HS-5 (cell line): ENCODE results near the gene MYBPC3.

Experiments used
- DNase-seq: peaks from one replicate; pipeline ENCODE4 v3.0.0-alpha.2; 2012; ENCODE audit warnings: low read depth

Gene MYBPC3

DNA sequence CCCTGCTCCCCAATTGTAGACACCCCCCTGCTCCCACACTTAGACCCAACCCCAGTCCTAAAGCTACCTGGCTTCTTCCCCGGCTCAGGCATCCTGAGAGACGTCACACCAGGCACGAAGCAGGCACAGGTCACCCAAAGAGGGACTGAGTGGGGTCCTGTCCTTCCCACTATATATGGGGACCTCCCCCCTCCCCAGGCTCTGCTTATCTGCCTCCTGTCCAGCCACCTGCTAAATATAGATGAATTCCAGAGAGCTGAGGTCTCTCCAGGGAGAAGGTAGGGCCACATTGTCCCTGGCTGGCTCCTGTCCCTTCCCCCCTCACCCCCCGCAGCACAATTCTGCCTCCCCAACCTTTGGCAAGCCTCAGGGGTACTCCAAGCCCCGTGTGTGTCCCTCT is at the start of gene MYBPC3:
MYBPC3 (minus strand) TSS at position 147 of the 400 bp plus-strand sequence; CDS start at position 92, 55 bp downstream.
- DNase-seq = no peak

DNA sequence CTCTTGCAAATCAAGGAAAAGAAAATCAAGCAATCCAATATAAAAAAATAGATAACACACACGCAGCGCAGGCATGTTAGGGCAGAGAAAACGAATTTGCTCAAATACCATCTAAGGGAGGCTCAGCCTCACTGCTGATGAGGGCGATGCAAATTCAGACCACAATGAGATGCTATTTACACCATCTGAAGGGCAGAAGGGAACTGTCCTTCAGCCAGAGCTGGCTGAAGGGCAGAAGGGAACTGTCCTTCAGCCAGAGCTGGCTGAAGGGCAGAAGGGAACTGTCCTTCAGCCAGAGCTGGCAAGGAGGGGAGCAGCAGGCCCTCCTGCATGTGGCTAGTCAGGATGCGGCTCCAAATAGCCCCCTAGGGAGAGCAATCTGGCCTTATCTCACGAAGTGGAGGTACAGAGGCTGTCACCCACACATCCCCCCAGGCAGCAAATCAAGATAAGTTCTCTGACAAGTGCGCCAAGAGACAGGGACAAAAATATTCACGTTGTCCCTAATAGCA is 48.3 kb upstream of the MYBPC3 start:
- no peak for DNase-seq

DNA sequence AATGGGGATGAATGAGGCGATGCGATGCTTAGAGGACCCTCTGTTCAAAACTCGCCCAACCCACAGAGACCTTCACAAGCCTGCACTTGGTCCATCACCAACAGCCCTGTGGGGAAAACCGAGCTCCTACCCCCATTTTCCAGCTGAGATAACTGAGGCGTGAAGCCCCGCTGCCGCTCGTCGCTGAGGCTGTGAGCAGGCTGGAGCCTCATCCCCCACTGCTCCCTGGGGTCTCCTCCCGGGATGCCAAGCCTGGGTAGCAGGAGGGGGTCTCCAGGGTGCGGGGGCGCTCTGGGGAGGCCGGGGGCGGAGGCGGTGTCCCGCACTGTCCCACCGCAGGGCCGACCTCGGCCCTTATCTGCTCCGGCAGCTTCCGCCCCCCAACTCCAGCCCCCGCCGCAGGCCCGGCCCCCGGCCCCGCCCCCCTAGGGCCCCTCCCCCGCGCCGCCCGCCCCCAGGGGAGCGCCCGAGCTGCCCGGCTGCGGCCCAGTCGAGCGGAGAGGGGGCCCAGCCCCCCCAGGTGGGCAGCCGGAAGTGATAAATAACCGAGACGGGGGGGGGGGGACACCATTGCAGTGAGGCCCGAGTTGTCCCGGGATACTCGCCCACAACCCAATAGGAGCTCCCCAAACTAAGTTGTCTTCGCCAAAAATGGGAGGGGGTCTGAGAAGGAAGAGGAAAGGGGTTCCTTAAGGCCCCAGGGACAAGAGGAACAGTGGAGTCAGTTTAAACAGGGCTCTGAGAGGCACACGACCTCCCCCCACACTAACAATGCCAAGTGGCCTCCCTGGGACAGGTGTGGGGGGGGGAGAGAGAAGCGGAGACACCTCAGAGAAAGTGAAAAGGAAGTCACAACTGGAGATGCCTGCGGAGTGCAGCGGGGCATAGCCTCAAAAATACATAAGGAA is 47.6 kb upstream of the MYBPC3 start:
- DNase-seq = no peak

DNA sequence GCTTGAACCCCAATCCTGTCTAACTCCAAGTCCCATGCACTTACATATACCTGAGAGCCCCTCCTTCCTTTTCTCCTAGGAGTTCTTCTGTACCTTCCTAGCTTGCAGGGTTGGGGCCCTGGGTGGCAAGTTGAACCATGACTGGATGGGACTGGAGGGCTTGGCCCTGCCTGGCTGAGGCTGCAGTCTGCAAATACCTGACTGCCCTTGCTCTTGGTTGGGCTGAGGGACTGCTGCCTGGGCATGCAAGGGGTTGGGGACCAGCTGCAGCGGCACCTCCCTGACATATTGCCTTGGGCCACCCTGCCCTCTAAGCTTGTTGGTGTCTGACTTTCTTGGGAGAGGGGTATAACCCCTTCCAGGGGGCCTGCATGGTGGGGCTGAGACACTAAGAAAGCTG is 46.0 kb upstream of the MYBPC3 start:
- DNase-seq = no peak

DNA sequence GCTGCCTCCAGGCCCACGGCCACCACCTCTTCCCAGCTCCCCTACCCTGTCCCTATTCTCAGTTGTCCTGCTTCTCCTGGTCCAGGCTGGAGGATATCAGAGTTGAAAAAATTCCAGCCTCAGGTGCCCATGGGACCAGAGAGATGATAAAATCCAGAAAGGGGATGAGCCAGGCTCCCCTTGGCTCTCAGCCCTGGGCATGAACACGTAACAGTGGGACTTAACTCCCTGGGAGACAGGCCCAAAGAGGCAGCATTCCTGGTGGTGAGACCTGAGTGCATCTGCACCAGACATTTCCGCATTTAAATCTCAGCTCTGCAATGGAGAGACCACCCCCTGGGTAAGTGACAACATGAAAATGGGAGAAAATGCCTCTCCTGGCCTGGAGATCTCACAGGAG is 45.5 kb upstream of the MYBPC3 start:
- DNase-seq = no peak

DNA sequence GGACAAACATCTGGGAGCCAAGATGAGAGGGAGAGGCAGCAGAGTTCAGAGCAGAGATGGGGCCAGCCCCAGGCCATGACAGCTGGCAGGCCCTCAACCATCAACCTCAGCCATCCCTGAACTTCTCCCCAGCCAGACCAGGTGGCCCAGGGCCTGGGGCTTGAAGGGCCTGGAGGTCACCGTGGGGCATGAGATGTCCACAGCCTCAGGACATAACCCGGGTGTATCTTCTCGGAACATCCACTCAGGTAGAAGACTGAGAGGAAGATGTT is 43.5 kb upstream of the MYBPC3 start:
- DNase-seq = no peak

DNA sequence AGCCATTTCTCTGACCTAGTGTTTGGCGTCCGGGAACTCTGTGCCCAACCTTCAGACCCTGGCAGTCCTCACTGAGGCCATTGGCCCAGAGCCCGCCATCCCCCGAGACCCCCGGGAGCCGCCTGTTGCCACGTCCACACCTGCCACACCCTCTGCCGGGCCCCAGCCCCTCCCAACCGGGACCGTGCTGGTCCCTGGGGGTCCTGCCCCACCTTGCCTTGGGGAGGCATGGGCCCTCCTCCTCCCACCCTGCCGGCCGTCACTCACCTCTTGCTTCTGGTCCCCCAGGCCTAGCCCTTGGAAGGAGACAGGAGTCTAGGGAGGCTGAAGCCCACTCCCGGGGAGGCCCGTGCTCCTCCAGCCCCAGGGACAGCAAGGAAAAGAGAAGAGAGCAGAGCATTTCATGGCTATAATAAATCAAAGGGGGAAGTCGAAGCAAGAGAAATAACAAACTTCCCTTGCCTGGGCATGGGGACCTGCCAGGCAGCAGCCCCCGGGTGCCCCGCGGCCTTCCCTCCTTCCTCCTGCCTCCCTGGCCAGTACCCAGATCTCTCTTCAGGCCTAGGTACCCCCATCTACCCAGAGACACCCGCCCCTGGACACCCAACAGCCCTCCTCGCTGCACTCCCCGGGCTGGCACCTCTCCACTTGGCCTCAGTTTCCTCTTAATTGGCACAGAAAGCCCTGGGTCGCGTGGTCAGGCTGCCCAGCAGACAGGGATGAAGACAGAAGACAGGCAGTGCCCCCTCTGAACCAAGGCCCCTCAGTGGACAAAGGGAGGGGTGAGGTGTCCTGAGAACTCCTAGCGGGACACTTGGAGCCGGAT is 42.9 kb upstream of the MYBPC3 start:
- DNase-seq = no peak

DNA sequence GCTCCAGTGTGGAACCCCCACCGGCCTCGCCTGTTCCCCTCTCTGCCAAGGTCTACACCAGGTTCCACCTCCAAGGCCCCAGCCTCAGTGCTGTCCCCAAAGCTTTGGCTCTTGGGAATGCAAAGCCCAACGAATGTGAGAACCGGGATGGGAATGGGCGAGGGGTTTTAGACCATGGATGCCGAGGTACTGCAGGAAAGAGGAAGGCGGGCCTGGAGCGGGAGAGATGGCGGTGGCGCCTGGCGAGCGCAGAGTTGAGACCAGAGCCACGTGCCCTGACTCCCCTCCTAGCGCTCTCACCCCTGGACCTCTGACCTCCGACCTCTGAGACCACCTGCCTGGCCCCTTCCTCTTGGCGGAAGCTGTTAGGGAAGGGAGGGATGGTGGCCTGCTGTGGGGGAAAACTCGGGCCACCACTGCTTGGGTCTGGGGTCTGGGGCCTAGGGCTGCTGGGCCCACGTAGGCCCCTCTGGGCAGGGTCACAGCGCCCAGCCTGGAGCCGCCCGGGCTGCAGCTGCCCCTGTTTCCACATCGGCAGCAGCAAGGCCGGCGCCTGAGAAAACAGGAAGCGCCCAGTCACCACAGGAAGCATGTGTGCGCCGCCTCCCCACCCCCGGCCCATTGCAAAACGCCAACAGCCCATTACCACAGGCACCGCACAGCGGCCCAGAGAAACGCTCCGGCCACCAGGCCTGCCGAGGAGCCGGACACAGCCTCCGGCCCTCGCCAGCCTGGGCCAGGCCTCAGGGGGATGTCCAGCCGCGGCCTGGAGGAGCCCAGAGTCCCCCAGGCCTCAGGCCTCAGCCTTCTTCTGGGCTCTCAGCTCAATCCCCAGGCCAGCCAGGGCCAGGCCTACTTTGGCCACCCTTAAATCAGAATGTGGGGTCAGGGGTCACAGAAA is 42.1 kb upstream of the MYBPC3 start:
- no peak for DNase-seq

DNA sequence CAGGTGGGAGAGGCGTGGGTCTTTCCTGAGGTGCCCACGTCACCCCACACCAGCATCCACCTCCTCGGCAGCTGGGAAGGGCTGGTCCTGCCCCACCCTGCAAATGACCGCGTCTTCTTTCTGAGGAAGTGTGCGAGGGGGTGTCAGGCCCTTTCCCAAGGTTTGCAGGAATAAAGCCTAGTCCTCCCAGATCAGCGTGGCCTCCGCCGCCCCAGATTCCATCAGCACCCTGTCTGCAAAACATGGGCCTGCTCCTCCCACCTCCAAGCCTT is 41.5 kb upstream of the MYBPC3 start:
- no peak for DNase-seq

DNA sequence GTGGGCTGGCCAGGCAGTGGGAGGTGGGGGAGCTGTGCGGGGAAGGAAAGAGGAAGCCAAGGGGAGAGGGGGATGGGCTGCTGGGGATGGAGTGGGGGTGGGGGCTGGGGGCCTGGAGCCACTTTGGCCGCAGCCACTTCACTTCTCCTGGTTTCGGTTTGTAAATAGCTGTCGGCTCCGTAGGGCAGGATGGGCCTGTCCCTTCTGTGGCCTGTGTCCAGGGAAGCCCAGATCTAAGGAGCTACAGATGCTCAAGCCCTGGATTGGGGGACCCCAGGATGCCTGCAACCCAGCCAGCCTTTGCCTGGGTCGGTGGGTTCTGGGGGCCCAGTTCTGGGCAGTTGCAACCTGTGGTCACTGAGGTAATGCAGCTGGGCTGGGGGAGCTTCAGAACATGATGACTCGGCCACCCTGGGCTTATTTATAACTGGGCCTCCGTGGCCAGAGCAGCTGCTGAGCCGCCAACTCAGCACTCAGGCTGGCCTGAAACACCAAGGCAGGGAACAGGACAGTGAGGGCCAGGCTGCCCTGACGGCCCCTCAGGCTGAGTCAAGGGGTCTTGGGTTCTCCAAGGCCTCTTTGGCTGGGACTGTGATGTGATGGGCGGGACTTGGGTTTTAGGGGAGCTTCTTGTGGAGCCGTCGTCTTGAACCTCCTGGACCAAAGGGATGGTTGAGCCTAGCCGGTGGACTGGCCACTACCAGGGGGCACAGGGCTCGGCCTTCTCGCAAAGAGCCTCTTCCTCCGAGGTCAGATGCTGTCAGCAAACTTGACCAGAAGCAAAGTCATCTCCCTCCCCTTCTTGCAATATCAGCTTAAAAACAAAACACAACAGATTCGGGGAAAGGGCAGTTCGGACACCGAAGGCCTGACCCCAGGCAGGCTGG is 40.9 kb upstream of the MYBPC3 start:
- DNase-seq = no peak

DNA sequence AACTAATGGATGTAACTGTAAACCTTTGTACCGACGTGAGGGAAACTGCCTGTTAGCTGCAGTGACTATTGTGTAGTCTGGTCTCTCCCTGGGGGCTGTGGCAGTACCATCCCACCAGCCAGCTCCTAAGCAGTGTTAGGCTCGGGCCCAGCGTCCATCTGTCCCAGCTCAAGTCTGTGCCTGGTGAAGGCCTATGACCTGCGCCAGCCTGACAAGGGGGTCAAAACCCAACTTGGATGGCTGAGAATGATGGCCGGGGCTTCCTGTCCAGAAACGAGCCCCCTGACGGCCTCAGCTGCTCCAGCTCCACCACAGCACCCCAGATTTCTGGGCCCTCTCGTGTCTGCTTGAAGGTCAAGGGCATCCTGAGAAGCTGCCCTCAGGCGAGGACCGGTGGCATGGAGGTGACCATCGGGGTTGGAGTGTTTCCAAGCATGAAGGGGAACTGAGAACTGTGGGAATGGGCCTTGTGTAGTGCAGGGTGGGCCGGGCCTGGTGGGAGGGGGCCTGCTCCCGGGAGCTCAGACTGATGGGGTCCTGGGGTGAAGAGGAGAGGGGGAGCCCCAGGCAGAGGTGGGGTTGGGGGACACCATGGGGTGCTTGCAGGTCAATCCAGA is 40.2 kb upstream of the MYBPC3 start:
- DNase-seq = no peak

DNA sequence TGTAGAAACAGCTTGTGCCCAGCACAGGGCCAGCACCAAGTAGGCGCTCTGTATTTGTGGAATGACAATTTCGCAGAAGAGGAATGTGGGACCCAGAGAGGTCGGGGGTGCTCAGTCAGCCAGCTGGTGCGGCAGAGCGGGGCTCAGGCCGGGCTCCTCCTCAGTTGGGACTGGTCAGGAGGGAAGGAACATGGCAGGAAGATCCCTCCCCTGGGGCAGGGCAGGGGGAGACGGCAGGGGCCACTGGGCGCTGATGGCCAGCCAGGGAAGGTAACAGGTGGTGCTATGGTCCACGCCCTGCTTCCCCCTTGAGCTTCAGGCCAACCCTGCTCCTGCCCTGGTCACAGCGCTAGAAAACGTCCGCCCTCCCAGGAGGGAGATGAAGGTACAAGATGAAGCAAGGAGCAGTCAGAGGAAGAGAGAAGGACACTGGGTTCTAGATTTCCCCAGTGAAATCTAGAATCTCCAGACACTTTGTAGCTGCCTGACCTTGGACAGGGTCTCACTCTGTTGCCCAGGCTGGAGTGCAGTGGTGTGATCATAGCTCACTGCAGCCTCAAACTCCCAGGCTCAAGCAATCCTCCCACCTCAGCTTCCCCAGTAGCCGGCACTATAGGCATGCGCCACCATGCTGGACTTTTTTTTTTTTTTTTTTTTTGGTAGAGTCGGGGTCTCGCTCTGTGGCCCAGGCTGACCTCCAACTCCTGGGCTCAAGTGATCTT is 39.4 kb upstream of the MYBPC3 start:
- no peak for DNase-seq

DNA sequence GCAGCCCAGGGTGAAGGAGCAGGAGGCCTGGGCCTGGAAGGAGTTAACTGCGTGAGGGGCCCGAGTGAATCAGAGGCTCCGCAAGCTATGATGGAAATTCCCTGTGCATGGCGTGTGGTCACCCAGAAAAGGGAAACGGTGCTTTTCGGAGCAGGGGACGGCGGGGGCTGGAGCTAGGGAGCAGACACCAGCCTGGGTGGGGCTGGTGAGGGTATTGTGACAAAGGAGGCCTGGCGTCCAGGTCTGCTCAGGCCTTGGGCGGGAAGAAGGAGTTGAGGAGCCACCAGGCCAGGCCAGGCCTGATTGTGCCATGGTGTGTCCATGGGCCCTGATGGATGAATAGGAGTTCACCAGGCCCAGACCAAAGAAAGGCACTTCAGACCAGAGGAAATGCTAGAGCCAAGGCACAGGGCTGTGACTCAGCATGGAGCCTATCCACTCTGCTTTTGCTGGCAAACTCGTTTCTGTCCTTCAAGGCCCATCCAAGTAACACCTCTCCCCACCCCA is 38.6 kb upstream of the MYBPC3 start:
- no peak for DNase-seq

DNA sequence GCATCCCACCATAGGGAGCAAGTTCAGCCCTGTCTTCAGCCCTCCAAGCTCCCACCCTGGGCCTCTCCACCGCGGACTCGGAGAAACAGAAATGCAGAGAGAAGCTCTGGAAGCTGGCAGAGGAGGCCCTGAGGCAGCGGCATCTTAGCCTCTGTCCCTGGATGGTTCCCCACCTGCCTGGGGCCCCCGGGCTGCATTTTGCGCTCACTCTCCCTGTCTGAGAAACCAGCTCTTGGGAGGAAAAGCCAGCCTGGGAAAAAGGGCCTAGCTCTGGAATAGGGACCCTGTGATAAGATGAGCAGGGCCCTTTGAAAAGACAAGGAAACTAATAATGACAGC is 37.9 kb upstream of the MYBPC3 start:
- DNase-seq = no peak

DNA sequence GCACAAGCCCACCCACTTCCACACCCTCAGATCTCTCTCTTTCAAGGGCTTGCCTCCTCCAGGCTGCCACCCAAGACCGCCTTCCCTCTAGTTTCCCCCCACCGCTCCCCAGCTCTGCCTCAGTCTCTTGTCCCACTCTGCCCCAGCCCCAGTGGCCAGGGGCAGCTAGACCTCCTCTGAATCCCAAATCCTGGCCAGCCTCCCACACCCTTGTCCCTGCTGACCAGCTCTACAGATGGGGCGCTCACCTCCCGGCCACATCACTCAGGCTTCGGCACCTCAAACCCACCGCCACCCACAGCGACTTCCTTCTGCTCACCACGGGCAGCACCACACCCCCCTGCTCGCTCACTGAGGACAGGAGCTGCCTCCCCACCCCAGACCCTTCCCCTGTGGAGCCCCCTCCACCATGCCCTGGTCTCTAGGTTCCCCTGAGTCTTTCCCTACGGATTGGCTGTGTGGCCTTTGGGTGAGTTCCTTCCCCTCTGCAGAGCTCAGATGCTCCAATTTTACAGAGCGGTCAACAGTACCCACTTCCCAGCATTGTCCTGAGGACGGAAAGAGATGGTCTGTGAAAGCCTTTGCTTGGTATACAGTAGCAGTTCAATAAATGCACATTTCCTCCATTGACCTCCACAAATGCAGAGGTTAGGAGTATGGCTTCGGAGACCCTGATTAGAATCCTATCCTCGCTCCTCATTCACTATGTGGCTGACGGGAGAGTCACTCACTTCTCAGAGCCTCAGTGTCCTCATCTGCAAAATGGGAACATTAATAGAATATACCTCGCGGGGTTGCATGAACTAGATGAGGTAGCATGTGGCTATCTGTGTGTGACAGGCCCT is 37.3 kb upstream of the MYBPC3 start:
- no peak for DNase-seq

DNA sequence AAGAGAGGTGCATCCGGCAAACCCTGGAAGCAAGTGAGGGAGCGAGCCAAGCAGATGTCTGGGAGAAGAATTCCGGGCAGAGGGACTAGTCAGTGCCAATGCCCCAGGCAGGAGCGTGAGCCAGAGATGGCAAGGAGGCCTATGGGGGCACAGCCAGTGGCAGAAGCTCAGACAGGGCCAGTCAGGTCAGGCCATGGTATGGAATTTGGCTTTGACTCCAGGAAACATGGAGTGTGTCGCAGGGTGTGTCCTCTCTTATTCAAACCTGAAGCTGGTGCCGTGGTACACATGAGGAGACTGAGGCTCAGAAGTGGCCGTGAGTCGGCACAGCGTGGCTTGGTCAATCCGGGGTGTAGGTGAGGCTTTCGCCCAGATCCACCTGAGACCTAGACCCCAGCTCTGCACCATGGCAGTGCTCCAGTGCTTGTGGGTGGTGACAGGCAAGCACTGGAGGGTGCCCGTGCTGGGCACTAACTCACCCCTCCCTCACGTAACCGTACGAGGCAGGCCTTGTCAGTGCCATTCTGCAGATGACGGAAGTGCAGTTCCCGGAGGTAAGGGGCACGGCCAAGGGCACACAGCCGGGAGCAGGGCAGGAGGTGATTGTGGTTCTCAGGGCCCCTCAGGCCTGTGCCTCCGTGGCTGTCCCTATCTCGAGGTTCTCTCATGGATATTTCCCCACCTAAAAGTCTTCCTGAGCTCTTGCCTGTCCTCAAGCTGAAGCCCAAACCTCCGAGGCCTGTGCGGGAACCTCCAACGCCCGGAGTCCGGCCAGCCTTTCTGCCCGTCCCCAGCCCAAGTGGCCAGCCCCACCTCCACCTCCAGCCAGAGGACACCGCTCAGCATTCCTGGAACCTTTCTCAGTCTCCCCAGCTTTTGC is 36.4 kb upstream of the MYBPC3 start:
- no peak for DNase-seq

DNA sequence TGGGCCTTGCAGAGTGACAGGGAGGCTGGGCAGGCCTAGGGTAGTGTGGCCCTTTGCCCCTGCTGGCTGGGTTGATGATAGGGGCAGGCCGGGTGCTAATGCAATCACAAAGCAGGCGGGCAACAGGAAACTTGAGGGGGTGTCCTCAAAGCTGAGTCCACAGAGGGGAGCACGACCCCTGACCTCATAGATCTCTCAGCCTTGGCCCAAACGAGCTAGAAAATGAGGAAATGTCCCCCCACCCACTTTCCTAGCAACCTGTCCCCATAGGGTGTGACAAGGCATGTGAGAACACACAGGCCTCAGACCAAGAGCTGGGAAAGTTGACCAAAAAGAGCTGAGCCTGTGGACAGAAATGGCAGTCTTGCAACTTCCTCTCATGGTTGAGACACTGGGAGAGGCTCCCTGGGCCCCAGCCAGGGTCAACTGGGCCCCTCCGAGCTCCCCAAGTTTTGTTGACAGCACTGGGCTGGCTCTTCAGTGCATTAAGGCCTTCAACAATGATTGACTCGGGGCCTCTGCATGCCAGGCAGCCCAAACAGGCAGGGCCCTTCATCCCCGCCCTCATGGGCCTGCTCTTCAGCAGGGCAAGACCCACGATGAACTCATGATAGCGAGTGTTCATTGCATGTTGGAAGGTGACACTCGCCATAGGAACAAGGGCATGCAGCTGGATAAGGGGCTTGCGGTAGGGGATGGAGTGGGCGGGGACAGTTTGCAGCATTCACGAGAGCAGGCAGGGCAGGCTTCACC is 35.6 kb upstream of the MYBPC3 start:
- no peak for DNase-seq

DNA sequence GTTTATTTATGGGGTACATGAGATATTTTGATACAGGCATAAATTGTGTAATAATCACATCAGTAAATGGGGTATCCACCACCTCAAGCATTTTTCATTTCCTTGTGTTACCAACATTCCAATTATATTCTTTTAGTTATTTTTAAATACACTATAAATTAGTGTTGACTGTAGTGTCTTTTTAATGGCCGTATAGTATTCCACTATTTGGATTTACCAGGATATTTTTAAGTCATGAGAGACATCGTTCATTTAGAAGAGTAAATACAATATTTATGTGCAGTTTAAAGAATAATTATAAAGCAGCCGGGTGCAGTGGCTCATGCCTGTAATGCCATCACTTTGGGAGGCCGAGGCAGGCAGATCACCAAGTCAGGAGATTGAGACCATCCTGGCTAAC is 32.0 kb upstream of the MYBPC3 start:
- no peak for DNase-seq
